ENCODE measurements around the gene FBXO17.

The FBXO17 gene

GRCh38 chr19:38985262-38985661 is 9.7 kb upstream of the FBXO17 start:
- H3K27ac ChIP-seq: no peak overlapping the region
- no peak for TF ChIP-seq CTCF (IDR thresholded peaks at IDR 0.05; ENCODE audit: low read depth, low read length, missing control alignments)

GRCh38 chr19:38980583-38981374 is 5.2 kb upstream of the FBXO17 start:
- no peak for TF ChIP-seq CTCF (IDR thresholded peaks at IDR 0.05; ENCODE audit: low read depth, low read length, missing control alignments)
- in situ Hi-C loops (cut with HindIII; ENCODE audit: low pct_ligation_motif_present, low sequenced_read_pairs): no loop called here
- no peak for DNase-seq

More at GRCh38 chr19:38985262-38985661, 9.7 kb upstream of the FBXO17 start:
- Histone ChIP-seq H3K36me3 (replicated peaks) (no peaks in the 10 kb centered on the region), H3K4me3 (ENCODE audit: low read depth, low read length) (no peak overlapping the region), H3K27me3 (replicated peaks) (no peaks in the 10 kb centered on the region)
- no peak for DNase-seq
- in situ Hi-C loops (cut with HindIII; ENCODE audit: low pct_ligation_motif_present, low sequenced_read_pairs): no loop called here

GRCh38 chr19:38979812-38980211 is 4.3 kb upstream of the FBXO17 start:
- Histone ChIP-seq H3K27me3 (replicated peaks) (no peaks in the 10 kb centered on the region), H3K36me3 (replicated peaks) (no peaks in the 10 kb centered on the region), H3K27ac (no peak overlapping the region), H3K4me3 (ENCODE audit: low read depth, low read length) (no peak overlapping the region)
- in situ Hi-C loops (cut with HindIII; ENCODE audit: low pct_ligation_motif_present, low sequenced_read_pairs): no loop called here
- no peak for DNase-seq
- no peak for TF ChIP-seq CTCF (IDR thresholded peaks at IDR 0.05; ENCODE audit: low read depth, low read length, missing control alignments)

More at GRCh38 chr19:38980583-38981374, 5.2 kb upstream of the FBXO17 start:
- Histone ChIP-seq H3K36me3 (replicated peaks) (no peaks in the 10 kb centered on the region), H3K4me3 (ENCODE audit: low read depth, low read length) (no peak overlapping the region), H3K27ac (no peak overlapping the region), H3K27me3 (replicated peaks) (no peaks in the 10 kb centered on the region)

- TF ChIP-seq CTCF (IDR thresholded peaks at IDR 0.05; ENCODE audit: low read depth, low read length, missing control alignments): no peak
- H3K4me3 ChIP-seq (ENCODE audit: low read depth, low read length): no peak overlapping the region
- H3K36me3 ChIP-seq (replicated peaks): no peaks in the 10 kb centered on the region
Measured at GRCh38 chr19:38978326-38978689, 2.8 kb upstream of the FBXO17 start.

GRCh38 chr19:38977445-38978325 is 2.1 kb upstream of the FBXO17 start:
- Histone ChIP-seq H3K27me3 (replicated peaks) (no peaks in the 10 kb centered on the region), H3K27ac (no peak overlapping the region), H3K4me3 (ENCODE audit: low read depth, low read length) (no peak overlapping the region), H3K36me3 (replicated peaks) (no peaks in the 10 kb centered on the region)
- TF ChIP-seq CTCF (IDR thresholded peaks at IDR 0.05; ENCODE audit: low read depth, low read length, missing control alignments): no peak
- in situ Hi-C loops (cut with HindIII; ENCODE audit: low pct_ligation_motif_present, low sequenced_read_pairs): no loop called here
- DNase-seq: no peak

More at GRCh38 chr19:38978326-38978689, 2.8 kb upstream of the FBXO17 start:
- in situ Hi-C loops (cut with HindIII; ENCODE audit: low pct_ligation_motif_present, low sequenced_read_pairs): no loop called here
- H3K27me3 ChIP-seq (replicated peaks): no peaks in the 10 kb centered on the region
- H3K27ac ChIP-seq: no peak overlapping the region
- DNase-seq: no peak
